Mesothelial cell of epicardium (in vitro differentiated cells): Measurements from ENCODE around the gene NSD2. TPM values are rescaled to one million over a fixed set of nuclear protein-coding genes. Genes with fewer than 3 reads are reported as not detected.

ENCODE experiments used
- DNase-seq, 2 experiments: peaks; one replicate each; pipeline ENCODE4 v3.0.0; 2021; ENCODE audit warnings: low spot score in 2 of 2; ENCODE audit not compliant: unreplicated experiment in 2 of 2
- H3K27ac Mint-ChIP-seq: 2 replicates; pipeline ENCODE4 v1.8.0; 2021; ENCODE audit warnings: mixed read lengths
- H3K27me3 Mint-ChIP-seq: 2 replicates; pipeline ENCODE4 v1.8.0; 2021; ENCODE audit warnings: low read depth, mixed read lengths
- H3K36me3 Mint-ChIP-seq: 2 replicates; pipeline ENCODE4 v1.8.0; 2021; ENCODE audit warnings: mixed read lengths
- H3K4me1 Mint-ChIP-seq: 2 replicates; pipeline ENCODE4 v1.8.0; 2021; ENCODE audit warnings: mixed read lengths
- H3K4me3 Mint-ChIP-seq: 2 replicates; pipeline ENCODE4 v1.8.0; 2021; ENCODE audit warnings: mild to moderate bottlenecking, moderate library complexity, mixed read lengths
- H3K9me3 Mint-ChIP-seq: 2 replicates; pipeline ENCODE4 v1.8.0; 2021; ENCODE audit warnings: mixed read lengths
- total RNA-seq: library from RNA; stranded (reverse); gene quantifications from 3 replicates; pipeline ENCODE4 v1.2.1, GENCODE V29; 2021
- TF ChIP-seq, protein P1 (sequence below): fragments of 200-600 bp; sonication (generic); IDR thresholded peaks from one replicate; pipeline ENCODE4 v1.5.0; 2021; ENCODE audit warnings: antibody characterized with exemption; ENCODE audit not compliant: unreplicated experiment

Gene NSD2
- total RNA-seq, 1 donor from 2014 or later: 119 TPM

DNA sequence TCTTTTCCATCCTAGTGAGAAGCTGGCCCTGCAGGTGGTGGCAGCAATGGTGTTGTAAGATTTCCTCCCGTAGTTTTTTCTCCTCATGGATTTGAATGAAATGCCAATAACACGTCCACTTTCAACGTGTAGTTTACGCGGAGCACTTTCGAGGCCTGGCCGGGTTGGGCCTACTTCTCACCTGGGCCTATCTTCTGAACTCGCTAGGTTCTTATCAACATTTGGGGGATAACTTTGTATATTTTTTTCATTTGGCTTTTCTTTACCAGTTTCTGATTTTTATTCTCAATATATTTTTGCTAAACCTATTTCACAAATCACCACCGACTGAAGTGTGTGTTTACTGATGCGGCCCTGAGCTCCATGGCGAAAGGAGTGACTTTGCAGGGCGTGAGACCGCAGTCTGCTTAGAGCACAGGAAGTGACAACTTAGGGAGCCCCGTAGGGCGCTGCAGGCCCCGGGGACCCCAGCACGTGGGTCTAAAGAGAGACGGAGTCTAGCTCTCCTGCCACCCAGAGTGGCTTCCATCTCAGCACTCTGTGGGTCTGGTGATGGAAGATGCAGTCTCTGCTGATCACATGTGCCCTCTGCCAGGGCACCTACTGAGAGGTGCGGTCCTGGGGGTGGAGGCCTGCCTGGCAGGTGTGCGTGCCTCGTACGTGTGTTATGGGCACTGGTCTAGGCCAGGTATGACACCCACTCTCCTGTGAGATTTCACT lies 108.4 kb downstream of the NSD2 start:
- no peak overlapping the region for H3K4me3 Mint-ChIP-seq
- H3K27me3 Mint-ChIP-seq: no peaks in the 10 kb centered on the region
- DNase-seq: no peak
- no peaks in the 10 kb centered on the region for H3K4me1 Mint-ChIP-seq
- no peaks in the 10 kb centered on the region for H3K9me3 Mint-ChIP-seq
- peaks cover 39% of the 10 kb centered on the region for H3K36me3 Mint-ChIP-seq
- H3K27ac Mint-ChIP-seq: peak overlapping the region; percentile 78
- TF ChIP-seq, protein P1, sequence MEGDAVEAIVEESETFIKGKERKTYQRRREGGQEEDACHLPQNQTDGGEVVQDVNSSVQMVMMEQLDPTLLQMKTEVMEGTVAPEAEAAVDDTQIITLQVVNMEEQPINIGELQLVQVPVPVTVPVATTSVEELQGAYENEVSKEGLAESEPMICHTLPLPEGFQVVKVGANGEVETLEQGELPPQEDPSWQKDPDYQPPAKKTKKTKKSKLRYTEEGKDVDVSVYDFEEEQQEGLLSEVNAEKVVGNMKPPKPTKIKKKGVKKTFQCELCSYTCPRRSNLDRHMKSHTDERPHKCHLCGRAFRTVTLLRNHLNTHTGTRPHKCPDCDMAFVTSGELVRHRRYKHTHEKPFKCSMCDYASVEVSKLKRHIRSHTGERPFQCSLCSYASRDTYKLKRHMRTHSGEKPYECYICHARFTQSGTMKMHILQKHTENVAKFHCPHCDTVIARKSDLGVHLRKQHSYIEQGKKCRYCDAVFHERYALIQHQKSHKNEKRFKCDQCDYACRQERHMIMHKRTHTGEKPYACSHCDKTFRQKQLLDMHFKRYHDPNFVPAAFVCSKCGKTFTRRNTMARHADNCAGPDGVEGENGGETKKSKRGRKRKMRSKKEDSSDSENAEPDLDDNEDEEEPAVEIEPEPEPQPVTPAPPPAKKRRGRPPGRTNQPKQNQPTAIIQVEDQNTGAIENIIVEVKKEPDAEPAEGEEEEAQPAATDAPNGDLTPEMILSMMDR: no peak

DNA sequence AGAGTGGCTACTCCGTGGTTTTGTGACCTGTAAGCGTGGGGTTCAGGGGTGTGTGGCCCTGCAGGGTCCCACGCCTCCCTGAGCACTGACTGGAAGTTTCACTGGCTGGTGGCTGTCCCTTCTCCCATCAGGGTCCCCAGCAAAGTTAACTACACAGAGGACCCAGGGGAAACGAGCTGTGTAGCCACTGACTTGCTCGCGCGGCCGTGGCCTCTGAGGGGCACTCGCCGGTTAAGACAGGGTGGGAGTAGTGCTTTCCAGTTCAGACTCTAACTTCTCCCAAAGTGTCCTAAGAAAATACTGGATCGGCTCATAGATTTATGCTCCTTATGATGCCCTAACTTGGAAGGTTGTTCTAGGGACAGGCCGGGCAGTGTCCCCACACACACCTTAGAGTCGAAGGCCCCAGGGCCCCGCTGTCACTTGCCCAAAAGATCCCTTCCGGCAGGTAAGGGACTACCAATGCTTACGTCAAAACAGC lies 109.4 kb downstream of the NSD2 start:
- Mint-ChIP-seq H3K9me3 (no peaks in the 10 kb centered on the region), H3K4me1 (no peaks in the 10 kb centered on the region), H3K27me3 (no peaks in the 10 kb centered on the region), H3K4me3 (no peak overlapping the region), H3K36me3 (peaks cover 37% of the 10 kb centered on the region), H3K27ac (peak overlapping the region; percentile 34)
- TF ChIP-seq, protein P1: no peak
- no peak for DNase-seq

DNA sequence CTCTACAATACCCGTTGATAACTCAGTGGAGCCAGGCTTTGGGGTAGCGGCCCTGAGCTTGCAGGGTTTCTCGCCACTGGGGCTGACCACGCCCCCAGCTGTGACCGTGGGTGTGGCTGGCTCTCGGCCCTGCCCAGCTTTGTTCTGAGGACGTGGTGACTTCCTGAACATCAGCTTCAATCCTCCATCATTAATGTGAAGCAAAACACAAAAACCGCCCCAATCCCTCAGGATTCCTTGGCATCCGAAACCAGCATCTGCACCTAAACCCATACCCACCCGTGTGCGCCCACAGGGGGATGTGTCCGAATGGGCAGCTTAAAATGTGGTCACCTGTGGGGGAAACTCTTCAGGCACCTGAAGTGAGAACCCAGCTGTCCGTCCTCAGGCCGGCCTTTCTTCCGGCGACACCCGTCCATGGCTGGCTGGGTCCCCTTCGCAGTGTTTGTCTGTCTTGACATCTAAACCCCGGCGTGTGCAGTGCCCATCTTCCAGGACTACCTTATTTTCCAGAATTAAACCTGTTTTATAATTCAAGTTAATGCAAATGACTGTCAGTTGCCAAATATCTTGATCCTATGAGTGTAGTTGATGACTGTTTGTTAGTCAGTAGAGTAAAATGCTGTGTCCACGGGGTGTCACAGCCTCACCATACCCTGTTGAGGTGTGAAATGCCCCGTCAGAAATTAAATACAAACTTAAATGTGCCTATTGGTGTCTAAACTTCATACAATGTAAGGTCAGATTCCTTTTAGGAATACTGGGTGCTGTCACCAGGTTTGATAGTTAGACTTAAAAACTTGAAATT lies 110.3 kb downstream of the NSD2 start:
- Mint-ChIP-seq H3K4me3 (no peak overlapping the region), H3K27me3 (no peaks in the 10 kb centered on the region), H3K4me1 (no peaks in the 10 kb centered on the region), H3K9me3 (no peaks in the 10 kb centered on the region), H3K36me3 (peaks cover 32% of the 10 kb centered on the region), H3K27ac (peak overlapping the region; percentile 54)
- TF ChIP-seq, protein P1: no peak
- no peak for DNase-seq

DNA sequence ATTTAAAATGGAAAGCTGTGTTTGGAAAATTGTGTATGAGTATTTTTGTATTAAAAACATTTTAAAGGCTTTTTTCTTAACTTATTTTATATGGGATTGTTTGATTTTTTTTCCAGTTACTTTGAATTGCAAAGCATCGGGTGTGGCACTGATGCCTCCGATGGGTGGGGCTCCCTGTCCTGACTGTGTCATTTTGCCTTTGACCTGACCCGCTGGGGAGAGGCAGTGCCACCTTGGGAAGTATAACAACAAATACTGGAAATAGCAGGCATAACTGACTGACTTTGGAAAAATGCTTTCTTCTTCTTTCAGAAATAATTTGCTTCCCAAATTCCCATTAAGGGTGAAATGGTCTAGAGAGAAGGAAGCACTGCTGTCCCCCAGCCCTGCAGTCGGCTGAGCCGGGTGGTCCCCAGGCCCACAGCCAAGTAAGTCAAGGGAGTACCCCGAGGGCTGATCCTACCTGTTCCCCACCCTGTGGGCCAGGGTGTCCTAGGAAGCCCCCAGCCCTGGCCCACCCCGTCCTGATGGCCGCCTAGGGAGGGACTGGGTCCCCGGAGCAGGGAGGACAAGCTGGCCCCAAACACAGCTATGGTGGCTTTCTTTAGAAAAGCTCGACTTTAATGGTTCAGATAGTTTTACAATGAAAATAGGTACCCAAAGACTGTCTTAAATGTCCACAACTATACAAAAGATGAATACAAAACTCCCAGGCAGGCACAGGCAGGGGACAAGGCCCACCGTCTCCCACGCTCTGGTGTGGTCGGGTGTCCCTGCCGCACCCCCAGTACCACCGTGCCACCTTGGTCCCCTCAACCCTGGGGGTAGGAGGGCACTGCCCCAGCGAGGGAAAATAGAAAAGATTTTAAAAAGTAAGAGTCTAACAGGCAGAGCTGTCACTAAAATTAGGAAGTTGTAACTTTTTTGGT lies 111.2 kb downstream of the NSD2 start:
- no peaks in the 10 kb centered on the region for H3K9me3 Mint-ChIP-seq
- peak overlapping the region; percentile 67 for H3K27ac Mint-ChIP-seq
- TF ChIP-seq, protein P1: no peak
- no peak overlapping the region for H3K4me3 Mint-ChIP-seq
- H3K27me3 Mint-ChIP-seq: no peaks in the 10 kb centered on the region
- H3K4me1 Mint-ChIP-seq: no peaks in the 10 kb centered on the region
- peaks cover 29% of the 10 kb centered on the region for H3K36me3 Mint-ChIP-seq
- no peak for DNase-seq
